GM19397 (cell line): ENCODE measurements around the gene IL17RC.

Experiments used
- ATAC-seq: cut with Tn5 transposase; IDR thresholded peaks from one replicate; pipeline ENCODE4 v1.9.1; 2021; ENCODE audit warnings: mild to moderate bottlenecking, moderate library complexity; ENCODE audit not compliant: unreplicated experiment

The IL17RC gene

GRCh38 chr3:9942934-9943690, 26.2 kb downstream of the IL17RC start:
- ATAC-seq: no peak

GRCh38 chr3:9944271-9944670, 27.4 kb downstream of the IL17RC start:
- ATAC-seq: no peak

GRCh38 chr3:9945358-9945757, 28.5 kb downstream of the IL17RC start:
- no peak for ATAC-seq

GRCh38 chr3:9946112-9947024, 29.5 kb downstream of the IL17RC start:
- ATAC-seq: no peak

- ATAC-seq: no peak
Measured at GRCh38 chr3:9947025-9947995, 30.4 kb downstream of the IL17RC start.

GRCh38 chr3:9948586-9948985, 31.7 kb downstream of the IL17RC start:
- ATAC-seq: no peak

- ATAC-seq: no peak
Measured at GRCh38 chr3:9949115-9949514, 32.2 kb downstream of the IL17RC start.

- no peak for ATAC-seq
Measured at GRCh38 chr3:9949626-9950025, 32.7 kb downstream of the IL17RC start.

GRCh38 chr3:9951126-9951525, 34.2 kb downstream of the IL17RC start:
- no peak for ATAC-seq

- ATAC-seq: no peak
Measured at GRCh38 chr3:9951598-9951961, 34.7 kb downstream of the IL17RC start.

- ATAC-seq: peak; percentile 57
Measured at GRCh38 chr3:9951962-9952805, 35.3 kb downstream of the IL17RC start, which contains the start of gene PRRT3. Gene PRRT3, minus strand, starts transcription at chr3:9952408. Its CDS starts 2,293 bp downstream, at chr3:9950115.

- ATAC-seq: no peak
Measured at GRCh38 chr3:9955067-9955502, 38.2 kb downstream of the IL17RC start.

GRCh38 chr3:9955611-9956352, 38.9 kb downstream of the IL17RC start:
- no peak for ATAC-seq

- ATAC-seq: no peak
Measured at GRCh38 chr3:9957214-9957613, 40.3 kb downstream of the IL17RC start.

GRCh38 chr3:9965200-9965875, 48.4 kb downstream of the IL17RC start:
- no peak for ATAC-seq

GRCh38 chr3:9966841-9967240, 49.9 kb downstream of the IL17RC start:
- no peak for ATAC-seq

GRCh38 chr3:9969632-9970019, 52.7 kb downstream of the IL17RC start:
- ATAC-seq: no peak

GRCh38 chr3:9970020-9970652, 53.2 kb downstream of the IL17RC start:
- no peak for ATAC-seq
